Measurements from ENCODE around the gene GRAMD1B.
A peak's percentile ranks its signal among the peaks of the same experiment; 100 is the strongest.
"Not testable (repeated sequence)": the region's sequence is repeated elsewhere in the genome, so short reads cannot be mapped to it uniquely, and the experiment has no call there.

The GRAMD1B gene

GRCh38 chr11:123448823-123449222 lies 18.8 kb downstream of the GRAMD1B start:
- no peak for DNase-seq

GRCh38 chr11:123449436-123449835 lies 19.4 kb downstream of the GRAMD1B start:
- DNase-seq, result no peak

- DNase-seq, result no peak
These were observed 20.6 kb downstream of the GRAMD1B start for GRCh38 chr11:123450623-123451022.

- DNase-seq, result no peak
These were observed 21.2 kb downstream of the GRAMD1B start for GRCh38 chr11:123451183-123451781.

GRCh38 chr11:123452794-123453193 lies 22.7 kb downstream of the GRAMD1B start:
- no peak for DNase-seq

- DNase-seq, result no peak
These were observed 24.1 kb downstream of the GRAMD1B start for GRCh38 chr11:123454060-123454651.

GRCh38 chr11:123454796-123455195 lies 24.7 kb downstream of the GRAMD1B start:
- DNase-seq, result no peak

- not testable (repeated sequence) for DNase-seq
These were observed 26.4 kb downstream of the GRAMD1B start for GRCh38 chr11:123456448-123456847.

GRCh38 chr11:123457187-123457770 lies 27.2 kb downstream of the GRAMD1B start:
- no peak for DNase-seq

GRCh38 chr11:123458501-123458900 lies 28.4 kb downstream of the GRAMD1B start:
- no peak for DNase-seq

GRCh38 chr11:123460012-123460700 lies 30.1 kb downstream of the GRAMD1B start:
- DNase-seq, result no peak

- DNase-seq, result no peak
These were observed 31.1 kb downstream of the GRAMD1B start for GRCh38 chr11:123461164-123461563.

GRCh38 chr11:123465667-123466066 lies 35.6 kb downstream of the GRAMD1B start:
- DNase-seq, result not testable (repeated sequence)

- DNase-seq, result not testable (repeated sequence)
These were observed 36.1 kb downstream of the GRAMD1B start for GRCh38 chr11:123466172-123466571.

- DNase-seq, result peak; percentile 67
These were observed 39.0 kb downstream of the GRAMD1B start for GRCh38 chr11:123469089-123469488.

- DNase-seq, result no peak
These were observed 39.5 kb downstream of the GRAMD1B start for GRCh38 chr11:123469586-123469985.

- no peak for DNase-seq
These were observed 40.8 kb downstream of the GRAMD1B start for GRCh38 chr11:123470842-123471241.

- DNase-seq, result no peak
These were observed 42.3 kb downstream of the GRAMD1B start for GRCh38 chr11:123472236-123472935.

GRCh38 chr11:123473941-123474677 lies 44.0 kb downstream of the GRAMD1B start:
- no peak for DNase-seq

GRCh38 chr11:123474994-123475393 lies 44.9 kb downstream of the GRAMD1B start:
- DNase-seq, result no peak

GRCh38 chr11:123475469-123475868 lies 45.4 kb downstream of the GRAMD1B start:
- no peak for DNase-seq

GRCh38 chr11:123477205-123477907 lies 47.3 kb downstream of the GRAMD1B start:
- DNase-seq, result no peak

Measured in NCI-H2227 treated with DMSO at 0.1 percent for 48 hours (cell line).